ENCODE results near the gene SHFL.

Gene SHFL

GRCh38 chr19:10134040-10134439, 47.9 kb downstream of the SHFL start:
- no peak for DNase-seq (ENCODE audit: low read depth)

DNA sequence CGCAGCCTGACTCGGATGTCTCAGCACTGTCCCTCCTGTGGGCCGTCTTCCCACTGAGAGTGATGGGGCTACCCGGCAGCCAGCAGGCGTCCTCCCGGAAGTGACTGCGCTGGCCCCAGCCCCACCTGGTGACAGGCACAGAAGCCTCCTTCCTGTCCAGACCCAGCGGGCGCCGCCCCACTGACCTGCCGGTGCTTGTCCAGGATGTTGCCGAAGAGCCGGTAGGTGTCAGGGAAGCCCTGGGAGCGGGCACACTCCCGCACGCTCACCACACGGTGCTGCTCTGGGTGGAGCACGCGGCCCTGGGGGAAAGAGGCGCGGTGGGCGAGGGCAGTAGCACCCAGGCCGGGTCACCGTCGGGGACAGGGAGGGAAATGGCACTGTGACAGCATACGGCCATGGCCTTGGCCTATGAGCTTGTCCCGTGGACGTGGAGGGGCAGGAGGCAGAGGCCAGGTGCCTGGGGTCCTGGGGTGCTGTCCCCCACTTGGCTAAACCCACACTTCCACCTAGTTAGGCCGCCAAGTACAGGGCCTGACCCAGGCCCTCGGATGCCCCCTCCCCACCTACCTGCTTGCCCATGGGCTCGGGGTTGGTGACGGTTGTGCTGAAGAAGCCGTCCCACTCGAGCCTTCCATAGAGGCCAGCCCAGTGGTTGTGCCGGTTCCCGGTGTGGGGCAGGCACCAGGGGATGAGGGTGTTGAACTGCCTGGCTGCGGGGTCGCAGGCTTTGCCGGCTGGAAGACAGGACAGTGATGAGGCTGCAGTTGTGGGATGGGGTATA, 49.6 kb downstream of the SHFL start:
- DNase-seq (ENCODE audit: low read depth): no peak

DNA sequence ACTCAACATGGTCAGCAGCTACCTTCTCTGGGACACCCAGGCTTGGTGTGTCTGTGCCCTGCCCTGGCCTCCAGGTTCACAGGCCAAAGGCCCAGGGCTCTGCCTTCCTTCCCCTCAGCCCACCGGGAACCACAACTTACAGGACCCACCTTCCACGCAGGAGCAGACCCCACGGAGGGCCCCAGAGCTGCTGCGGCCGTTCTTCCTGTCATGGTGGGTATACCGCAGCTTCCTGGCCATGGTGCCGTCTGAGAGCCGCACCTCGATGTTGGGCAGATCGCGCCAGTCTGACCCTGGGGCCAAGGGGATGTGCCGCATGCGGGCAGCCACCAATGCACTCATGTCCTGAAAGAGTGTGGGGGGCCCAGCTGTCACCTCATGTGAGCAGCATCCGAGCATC, 50.8 kb downstream of the SHFL start:
- no peak for DNase-seq (ENCODE audit: low read depth)

DNA sequence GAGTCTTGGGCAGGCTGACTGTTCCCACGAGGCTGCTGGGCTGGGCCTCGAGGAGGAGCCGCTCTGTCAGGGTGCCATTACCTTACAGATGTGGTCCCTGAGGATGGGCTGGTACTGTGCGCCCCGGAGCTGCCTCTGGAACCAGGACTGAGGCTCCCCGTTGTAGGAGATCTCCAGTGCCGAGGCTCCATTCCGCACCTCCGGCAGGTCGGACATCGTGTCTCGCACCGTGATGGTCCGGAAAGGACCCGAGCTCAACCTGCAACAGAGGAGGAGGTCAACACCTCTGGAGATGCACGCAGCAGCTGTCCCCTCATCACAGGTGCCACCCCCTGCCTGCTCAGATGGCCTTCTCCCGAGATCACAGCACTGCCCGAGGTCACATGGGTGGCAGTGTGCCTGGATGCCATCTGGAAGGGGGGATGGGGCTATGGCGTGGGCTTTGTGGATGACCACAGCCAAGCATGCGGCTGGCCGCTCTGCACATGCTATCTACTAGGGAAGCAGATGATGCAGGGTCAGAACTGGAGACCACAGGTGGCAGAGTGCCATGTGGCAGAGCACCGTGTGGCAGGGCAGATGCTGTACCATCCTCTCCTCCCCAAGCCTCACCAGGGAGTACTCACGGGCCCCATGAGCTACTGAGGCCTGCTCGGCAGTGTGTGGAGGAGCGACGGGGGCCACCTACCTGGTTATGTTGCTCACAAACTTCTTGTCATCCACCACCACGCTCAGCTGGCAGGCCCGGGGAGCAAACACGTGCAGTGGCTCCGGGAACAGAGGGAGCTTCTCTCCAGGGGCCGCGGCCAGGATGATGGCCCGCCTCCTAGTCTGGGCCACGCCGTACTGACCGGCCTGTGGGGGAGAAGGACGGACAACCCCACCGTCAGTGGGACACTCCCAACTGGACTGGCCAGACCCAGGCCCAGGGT, 51.9 kb downstream of the SHFL start:
- no peak for DNase-seq (ENCODE audit: low read depth)

DNA sequence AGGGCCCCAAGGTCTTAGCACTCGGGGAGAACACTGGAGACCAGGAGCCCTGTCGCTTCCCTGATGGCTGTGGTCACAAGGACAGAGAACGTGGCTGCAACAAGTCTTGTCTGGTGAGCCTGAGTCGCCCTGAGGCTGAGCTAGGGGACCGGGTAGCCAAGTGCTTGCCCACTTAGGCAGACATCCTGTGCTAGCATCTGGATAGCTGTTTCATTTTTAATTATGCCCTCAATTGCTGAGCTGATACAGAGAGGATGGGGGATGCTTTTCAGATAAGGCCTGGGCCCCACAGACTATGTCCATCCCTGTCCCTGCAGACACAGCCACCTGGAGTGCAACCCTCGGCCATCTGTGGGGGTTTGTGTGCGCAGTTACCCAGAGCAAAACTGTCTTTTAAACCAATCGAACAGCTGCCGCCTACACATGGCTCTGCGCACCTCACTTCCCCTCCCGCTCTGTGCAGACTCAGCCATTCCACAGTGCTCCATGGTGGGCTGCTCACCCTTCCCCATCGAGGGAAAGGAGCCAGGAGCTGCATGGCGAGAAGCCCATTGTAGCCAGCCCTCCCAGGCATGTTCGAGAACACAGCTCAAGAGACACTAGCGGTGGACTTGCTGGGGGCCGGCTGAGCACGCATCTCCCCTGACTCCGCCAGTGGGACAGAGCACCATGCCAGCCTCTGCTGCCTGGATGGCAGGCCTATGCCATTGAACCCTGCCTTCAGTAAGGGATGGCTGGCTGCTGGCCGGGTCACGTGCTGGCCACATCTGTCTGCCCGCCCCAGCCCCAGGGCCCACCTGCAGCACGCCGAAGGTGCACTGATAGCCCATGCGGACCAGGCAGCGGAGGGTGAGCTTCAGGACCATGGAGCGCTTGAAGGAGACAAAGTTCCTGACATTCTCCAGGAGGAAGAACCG, 53.0 kb downstream of the SHFL start:
- no peak for DNase-seq (ENCODE audit: low read depth)

GRCh38 chr19:10139952-10140351, 53.8 kb downstream of the SHFL start:
- no peak for DNase-seq (ENCODE audit: low read depth)

DNA sequence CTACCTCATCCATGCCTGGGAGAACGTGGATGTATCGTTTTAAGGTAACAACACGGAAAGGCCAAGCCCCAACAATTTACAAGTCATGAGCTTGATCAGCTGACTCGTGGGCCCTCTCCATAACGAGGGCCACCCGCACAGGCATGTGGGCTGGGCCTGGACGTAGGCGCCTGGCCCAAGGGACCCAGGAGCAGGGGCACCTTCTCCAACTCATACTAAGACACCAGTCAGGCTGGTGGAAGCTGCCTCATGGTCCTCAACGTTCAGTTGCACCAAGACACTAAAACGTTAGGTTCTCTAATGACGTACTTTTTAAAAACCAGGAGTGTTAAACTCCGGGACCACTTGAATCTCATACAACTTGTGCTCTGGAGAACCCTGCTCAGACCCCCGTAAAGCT, 55.4 kb downstream of the SHFL start:
- no peak for DNase-seq (ENCODE audit: low read depth)

DNA sequence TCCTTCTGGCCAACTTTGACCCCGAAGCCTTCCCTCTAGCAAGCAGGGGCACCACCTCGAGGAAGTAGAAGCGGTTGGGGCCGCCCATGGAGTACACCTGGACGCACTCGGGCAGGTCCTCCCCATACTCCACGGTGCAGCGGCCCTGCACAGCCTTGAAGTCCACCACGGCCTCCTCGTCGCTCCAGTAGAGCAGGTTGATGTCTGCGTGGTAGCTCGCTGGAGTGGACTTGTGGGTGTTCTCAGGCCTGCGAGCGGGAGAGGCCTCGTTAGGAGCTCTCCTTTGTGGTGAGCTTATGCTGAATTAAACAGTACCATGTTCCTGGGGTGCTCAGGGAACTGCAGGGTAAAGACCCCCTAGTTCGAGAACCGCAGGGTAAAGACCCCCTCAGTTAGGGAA, 55.9 kb downstream of the SHFL start:
- DNase-seq (ENCODE audit: low read depth): no peak

All from EH (cell line).